Tibial nerve (tissue), 3 donors: ENCODE results near the gene CTXND1.

Source experiments
- POLR2A ChIP-seq, 2 donors: fragments of 450-650 bp; IDR thresholded peaks; one replicate each; pipeline ENCODE4 v1.6.1; 2017; ENCODE audit warnings: antibody characterized with exemption in 2 of 2, mild to moderate bottlenecking in 2 of 2, moderate library complexity in 2 of 2
- TF ChIP-seq, protein P1 (sequence below), 5 experiments: fragments of 200-600 bp in 3 of 5; fragments of 450-650 bp in 2 of 5; sonication (generic) in 3 of 5; IDR thresholded peaks; one replicate each; pipeline ENCODE4 v1.5.1; 2016 to 2019; ENCODE audit warnings: antibody characterized with exemption in 5 of 5, mild to moderate bottlenecking in 3 of 5, moderate library complexity in 2 of 5

DNA sequence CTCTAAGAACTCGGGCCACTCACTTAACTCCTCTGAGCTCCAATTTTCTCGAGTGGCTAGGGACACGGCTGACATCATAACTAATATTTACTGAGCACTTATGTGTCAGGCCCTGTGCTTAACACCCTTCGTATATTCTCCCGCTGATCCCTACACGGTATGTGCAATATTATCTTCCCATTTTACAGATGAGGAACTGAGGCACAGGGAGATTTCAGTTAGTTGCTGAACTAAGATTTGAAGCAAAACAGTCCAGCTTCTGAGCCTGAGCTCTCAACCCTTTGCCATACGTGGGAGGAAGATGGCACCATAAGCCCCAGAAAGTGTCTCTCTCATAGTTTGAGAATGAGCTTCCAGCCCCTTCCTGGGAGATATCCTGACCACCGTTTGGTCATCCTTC, 79.6 kb downstream of the CTXND1 start:
- TF ChIP-seq, protein P1, sequence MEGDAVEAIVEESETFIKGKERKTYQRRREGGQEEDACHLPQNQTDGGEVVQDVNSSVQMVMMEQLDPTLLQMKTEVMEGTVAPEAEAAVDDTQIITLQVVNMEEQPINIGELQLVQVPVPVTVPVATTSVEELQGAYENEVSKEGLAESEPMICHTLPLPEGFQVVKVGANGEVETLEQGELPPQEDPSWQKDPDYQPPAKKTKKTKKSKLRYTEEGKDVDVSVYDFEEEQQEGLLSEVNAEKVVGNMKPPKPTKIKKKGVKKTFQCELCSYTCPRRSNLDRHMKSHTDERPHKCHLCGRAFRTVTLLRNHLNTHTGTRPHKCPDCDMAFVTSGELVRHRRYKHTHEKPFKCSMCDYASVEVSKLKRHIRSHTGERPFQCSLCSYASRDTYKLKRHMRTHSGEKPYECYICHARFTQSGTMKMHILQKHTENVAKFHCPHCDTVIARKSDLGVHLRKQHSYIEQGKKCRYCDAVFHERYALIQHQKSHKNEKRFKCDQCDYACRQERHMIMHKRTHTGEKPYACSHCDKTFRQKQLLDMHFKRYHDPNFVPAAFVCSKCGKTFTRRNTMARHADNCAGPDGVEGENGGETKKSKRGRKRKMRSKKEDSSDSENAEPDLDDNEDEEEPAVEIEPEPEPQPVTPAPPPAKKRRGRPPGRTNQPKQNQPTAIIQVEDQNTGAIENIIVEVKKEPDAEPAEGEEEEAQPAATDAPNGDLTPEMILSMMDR (IDR thresholded peaks at IDR 0.05): no peak
- TF ChIP-seq POLR2A (IDR thresholded peaks at IDR 0.05): no peak
